HEK293 (cell line): Measurements from ENCODE around the gene DMKN.

Experiments used
- BCL11B ChIP-seq: fragments of 450-650 bp; formaldehyde crosslinking; IDR thresholded peaks from 2 replicates; pipeline ENCODE4 v1.5.1; 2016; ENCODE audit warnings: low read depth, missing biosample characterization, missing genetic modification characterization
- GLI4 ChIP-seq: fragments of 450-650 bp; formaldehyde crosslinking; IDR thresholded peaks from 2 replicates; pipeline ENCODE4 v1.5.1; 2016; ENCODE audit warnings: missing biosample characterization, missing genetic modification characterization
- HOXD13 ChIP-seq: sonication (generic); formaldehyde crosslinking; IDR thresholded peaks from 2 replicates; pipeline ENCODE4 v1.8.0; 2022; ENCODE audit warnings: missing genetic modification reagents, borderline replicate concordance
- KLF16 ChIP-seq: fragments of 450-650 bp; formaldehyde crosslinking; IDR thresholded peaks from 2 replicates; pipeline ENCODE4 v1.5.1; 2017; ENCODE audit warnings: missing biosample characterization, missing genetic modification characterization
- PRDM10 ChIP-seq: fragments of 450-650 bp; formaldehyde crosslinking; IDR thresholded peaks from 2 replicates; pipeline ENCODE4 v1.5.1; 2016; ENCODE audit warnings: missing biosample characterization, missing genetic modification characterization
- PRDM2 ChIP-seq: fragments of 450-650 bp; formaldehyde crosslinking; IDR thresholded peaks from 2 replicates; pipeline ENCODE4 v1.5.1; 2016; ENCODE audit warnings: missing biosample characterization, missing genetic modification characterization, borderline replicate concordance
- SETDB1 ChIP-seq: IDR thresholded peaks from one replicate; pipeline ENCODE4 v1.6.1; 2017; ENCODE audit warnings: mild to moderate bottlenecking, low read length, moderate library complexity, mixed read lengths; ENCODE audit not compliant: insufficient read length
- TRIM28 ChIP-seq: IDR thresholded peaks from 2 replicates; pipeline ENCODE4 v1.6.1; 2011; ENCODE audit warnings: low read length, control low read depth, borderline replicate concordance
- ZNF10 ChIP-seq: fragments of 450-650 bp; formaldehyde crosslinking; IDR thresholded peaks from 2 replicates; pipeline ENCODE4 v1.5.1; 2017; ENCODE audit warnings: missing biosample characterization, missing genetic modification characterization
- ZNF112 ChIP-seq: fragments of 450-650 bp; formaldehyde crosslinking; IDR thresholded peaks from 2 replicates; pipeline ENCODE4 v1.5.0; 2017; ENCODE audit warnings: missing biosample characterization, missing genetic modification characterization
- ZNF133 ChIP-seq: fragments of 450-650 bp; formaldehyde crosslinking; IDR thresholded peaks from 2 replicates; pipeline ENCODE4 v1.5.1; 2016; ENCODE audit warnings: missing biosample characterization, missing genetic modification characterization
- ZNF16 ChIP-seq: fragments of 450-650 bp; formaldehyde crosslinking; IDR thresholded peaks from 2 replicates; pipeline ENCODE4 v1.5.1; 2016; ENCODE audit warnings: low read depth, missing biosample characterization, missing genetic modification characterization
- ZNF175 ChIP-seq: fragments of 450-650 bp; formaldehyde crosslinking; IDR thresholded peaks from 2 replicates; pipeline ENCODE4 v1.5.1; 2016; ENCODE audit warnings: missing biosample characterization, missing genetic modification characterization
- ZNF2 ChIP-seq: fragments of 450-650 bp; formaldehyde crosslinking; IDR thresholded peaks from 2 replicates; pipeline ENCODE4 v1.5.1; 2016; ENCODE audit warnings: missing biosample characterization, missing genetic modification characterization
- ZNF211 ChIP-seq: fragments of 450-650 bp; formaldehyde crosslinking; IDR thresholded peaks from 2 replicates; pipeline ENCODE4 v1.5.1; 2016; ENCODE audit warnings: low read depth, missing biosample characterization, missing genetic modification characterization
- ZNF280C ChIP-seq: fragments of 450-650 bp; formaldehyde crosslinking; IDR thresholded peaks from 2 replicates; pipeline ENCODE4 v1.5.1; 2016; ENCODE audit warnings: missing biosample characterization, missing genetic modification characterization
- ZNF292 ChIP-seq: fragments of 450-650 bp; formaldehyde crosslinking; IDR thresholded peaks from 2 replicates; pipeline ENCODE4 v1.5.1; 2016; ENCODE audit warnings: low read depth, missing biosample characterization, missing genetic modification characterization, borderline replicate concordance
- ZNF404 ChIP-seq: fragments of 450-650 bp; formaldehyde crosslinking; IDR thresholded peaks from 2 replicates; pipeline ENCODE4 v1.5.1; 2017; ENCODE audit warnings: missing biosample characterization, missing genetic modification characterization
- ZNF473 ChIP-seq: fragments of 450-650 bp; formaldehyde crosslinking; IDR thresholded peaks from 2 replicates; pipeline ENCODE4 v1.5.1; 2017; ENCODE audit warnings: missing biosample characterization, missing genetic modification characterization
- ZNF561 ChIP-seq: fragments of 450-650 bp; IDR thresholded peaks from 2 replicates; pipeline ENCODE4 v1.5.1; 2018; ENCODE audit warnings: missing biosample characterization, missing genetic modification characterization, borderline replicate concordance
- ZNF571 ChIP-seq: fragments of 450-650 bp; formaldehyde crosslinking; IDR thresholded peaks from 2 replicates; pipeline ENCODE4 v1.5.0; 2017; ENCODE audit warnings: missing biosample characterization, missing genetic modification characterization
- ZNF623 ChIP-seq: fragments of 450-650 bp; formaldehyde crosslinking; IDR thresholded peaks from 2 replicates; pipeline ENCODE4 v1.5.1; 2016; ENCODE audit warnings: missing biosample characterization, missing genetic modification characterization
- ZNF670 ChIP-seq: fragments of 450-650 bp; formaldehyde crosslinking; IDR thresholded peaks from 2 replicates; pipeline ENCODE4 v1.5.1; 2016; ENCODE audit warnings: missing biosample characterization, missing genetic modification characterization, low read depth
- ZNF785 ChIP-seq: fragments of 450-650 bp; formaldehyde crosslinking; IDR thresholded peaks from 2 replicates; pipeline ENCODE4 v1.5.1; 2016; ENCODE audit warnings: missing biosample characterization, missing genetic modification characterization
- ZNF791 ChIP-seq: fragments of 450-650 bp; formaldehyde crosslinking; IDR thresholded peaks from 2 replicates; pipeline ENCODE4 v1.5.1; 2016; ENCODE audit warnings: missing biosample characterization, missing genetic modification characterization
- ZNF830 ChIP-seq: fragments of 450-650 bp; IDR thresholded peaks from 2 replicates; pipeline ENCODE4 v1.5.0; 2018; ENCODE audit warnings: missing biosample characterization, missing genetic modification characterization, low read depth, mild to moderate bottlenecking, moderate library complexity
- ZSCAN4 ChIP-seq: fragments of 450-650 bp; formaldehyde crosslinking; IDR thresholded peaks from 2 replicates; pipeline ENCODE4 v1.5.1; 2017; ENCODE audit warnings: missing biosample characterization, missing genetic modification characterization
- ZXDB ChIP-seq: fragments of 450-650 bp; formaldehyde crosslinking; IDR thresholded peaks from 2 replicates; pipeline ENCODE4 v1.5.1; 2016; ENCODE audit warnings: missing biosample characterization, missing genetic modification characterization

Gene DMKN

GRCh38 chr19:35509861-35510625, 3.4 kb downstream of the DMKN start (continued):
- peak; percentile 90 for TF ChIP-seq PRDM10
- TF ChIP-seq KLF16 (tag by site-specific recombination), result peak; percentile 78
- TF ChIP-seq ZNF623 (tag by site-specific recombination), result 0 out of 2 replicates have a peak, but pooled peaks have one; percentile 30
- no peak for TF ChIP-seq ZNF280C (tag by site-specific recombination)
- no peak for TF ChIP-seq HOXD13 (CRISPR knock-in tag)
- peak; percentile 96 for TF ChIP-seq ZNF561 (tag by site-specific recombination)
- TF ChIP-seq ZNF785, result peak; percentile 74; the same call in 1 of the 2 replicates
- no peak for TF ChIP-seq TRIM28
- no peak for TF ChIP-seq ZNF571 (tag by site-specific recombination)
- TF ChIP-seq ZNF175 (tag by site-specific recombination), result no peak
- TF ChIP-seq ZNF211 (tag by site-specific recombination), result no peak
- TF ChIP-seq ZNF2 (tag by site-specific recombination), result peak; percentile 93
- TF ChIP-seq ZNF830, result no peak
- TF ChIP-seq GLI4, result no peak
- TF ChIP-seq ZNF670 (tag by site-specific recombination), result no peak
- no peak for TF ChIP-seq ZNF404
- TF ChIP-seq ZNF292 (tag by site-specific recombination), result no peak
- no peak for TF ChIP-seq ZNF133
- TF ChIP-seq ZNF112 (tag by site-specific recombination), result no peak
- TF ChIP-seq ZNF791 (tag by site-specific recombination), result no peak
- peak; percentile 43 for TF ChIP-seq ZSCAN4 (tag by site-specific recombination)
- no peak for TF ChIP-seq SETDB1
- TF ChIP-seq BCL11B (tag by site-specific recombination), result peak; percentile 91; the same call in 1 of the 2 replicates
- peak; percentile 46; the same call in 1 of the 2 replicates for TF ChIP-seq ZNF10
- no peak for TF ChIP-seq PRDM2 (tag by site-specific recombination)
- TF ChIP-seq ZXDB (tag by site-specific recombination), result peak; percentile 93
- no peak for TF ChIP-seq ZNF473
- no peak for TF ChIP-seq ZNF16 (tag by site-specific recombination)
